Mesenchymal stem cell (in vitro differentiated cells and primary cell): Measurements from ENCODE around the gene PZP.
"Not testable (repeated sequence)": the region's sequence is repeated elsewhere in the genome, so short reads cannot be mapped to it uniquely, and the experiment has no call there.

ENCODE experiments used
- DNase-seq: peaks from one replicate; pipeline ENCODE4 v3.0.0-alpha.2; 2013
- H2AFZ ChIP-seq: one replicate; pipeline ENCODE4 v1.6.1; 2013; ENCODE audit warnings: low read depth, mild to moderate bottlenecking, control low read depth, inconsistent platforms, low read length, moderate library complexity
- H2AK5ac ChIP-seq: 2 replicates; pipeline ENCODE4 v1.6.1; 2013; ENCODE audit warnings: low read length, moderate library complexity, mild to moderate bottlenecking, inconsistent platforms; ENCODE audit not compliant: severe bottlenecking
- H2BK120ac ChIP-seq: one replicate; pipeline ENCODE4 v1.6.1; 2013; ENCODE audit warnings: low read depth, mild to moderate bottlenecking, inconsistent platforms, low read length, moderate library complexity
- H2BK12ac ChIP-seq, 2 experiments: one replicate each; pipeline ENCODE4 v1.6.1; 2013; ENCODE audit warnings: inconsistent platforms in 2 of 2, low read length in 2 of 2, mild to moderate bottlenecking in 2 of 2, moderate library complexity in 2 of 2, control low read depth in 1 of 2
- H2BK15ac ChIP-seq: one replicate; pipeline ENCODE4 v1.6.1; 2013; ENCODE audit warnings: mild to moderate bottlenecking, low read depth, inconsistent platforms; ENCODE audit not compliant: poor library complexity, severe bottlenecking
- H2BK5ac ChIP-seq: 2 replicates; pipeline ENCODE4 v1.6.1; 2013; ENCODE audit warnings: low read depth, mild to moderate bottlenecking, low read length, control low read depth, inconsistent platforms; ENCODE audit not compliant: poor library complexity, severe bottlenecking
- H3K14ac ChIP-seq, 2 experiments: one replicate each; pipeline ENCODE4 v1.6.1; 2013; ENCODE audit warnings: inconsistent platforms in 2 of 2, low read length in 2 of 2, control low read depth in 1 of 2, mild to moderate bottlenecking in 1 of 2, moderate library complexity in 1 of 2
- H3K18ac ChIP-seq, 2 experiments: one replicate each; pipeline ENCODE4 v1.6.1; 2013; ENCODE audit warnings: inconsistent platforms in 2 of 2, low read length in 2 of 2, control low read depth in 1 of 2, low read depth in 1 of 2, mild to moderate bottlenecking in 1 of 2
- H3K23ac ChIP-seq, 2 experiments: one replicate each; pipeline ENCODE4 v1.6.1; 2013; ENCODE audit warnings: inconsistent platforms in 2 of 2, low read length in 2 of 2, mild to moderate bottlenecking in 2 of 2, moderate library complexity in 2 of 2, control low read depth in 1 of 2
- H3K27ac ChIP-seq: 2 replicates; pipeline ENCODE4 v1.5.1; 2013; ENCODE audit warnings: mild to moderate bottlenecking, moderate library complexity, low read length, control low read depth, inconsistent platforms; ENCODE audit not compliant: poor library complexity, severe bottlenecking
- H3K27me3 ChIP-seq, 2 experiments: 2 replicates each; pipeline versions ENCODE4 v1.6.1 to v1.7.0; 2013; ENCODE audit warnings: low read length in 2 of 2, mild to moderate bottlenecking in 2 of 2, moderate library complexity in 2 of 2, control low read depth in 1 of 2, inconsistent platforms in 1 of 2; ENCODE audit not compliant: control insufficient read depth in 1 of 2, insufficient read depth in 1 of 2
- H3K36me3 ChIP-seq, 2 experiments: 2 replicates each; pipeline versions ENCODE4 v1.6.1 to v1.7.0; 2013; ENCODE audit warnings: low read length in 2 of 2, control low read depth in 1 of 2, inconsistent platforms in 1 of 2, low read depth in 1 of 2, mild to moderate bottlenecking in 1 of 2; ENCODE audit not compliant: insufficient read depth in 2 of 2, control insufficient read depth in 1 of 2
- H3K4ac ChIP-seq, 2 experiments: one replicate each; pipeline ENCODE4 v1.6.1; 2013; ENCODE audit warnings: inconsistent platforms in 2 of 2, low read length in 2 of 2, mild to moderate bottlenecking in 2 of 2, moderate library complexity in 2 of 2, control low read depth in 1 of 2, low read depth in 1 of 2
- H3K4me1 ChIP-seq: 2 replicates; pipeline ENCODE4 v1.6.1; 2013; ENCODE audit warnings: low read depth, low read length, control low read depth; ENCODE audit not compliant: control insufficient read depth, insufficient read depth
- H3K4me2 ChIP-seq: 2 replicates; pipeline ENCODE4 v1.6.1; 2013; ENCODE audit warnings: low read length, mild to moderate bottlenecking, inconsistent platforms; ENCODE audit not compliant: poor library complexity, severe bottlenecking
- H3K4me3 ChIP-seq, 2 experiments: 2 replicates each; pipeline versions ENCODE4 v1.5.1 to v1.7.0; 2013; ENCODE audit warnings: low read length in 2 of 2, mild to moderate bottlenecking in 2 of 2, control low read depth in 1 of 2, low read depth in 1 of 2; ENCODE audit not compliant: insufficient read depth in 1 of 2
- H3K79me1 ChIP-seq: replicated peaks from 2 replicates; pipeline ENCODE4 v1.6.1; 2013; ENCODE audit warnings: mild to moderate bottlenecking, control low read depth, low read length, inconsistent platforms; ENCODE audit not compliant: poor library complexity, severe bottlenecking
- H3K9ac ChIP-seq: 2 replicates; pipeline ENCODE4 v1.7.0; 2013; ENCODE audit warnings: mild to moderate bottlenecking, low read length, moderate library complexity
- H3K9me3 ChIP-seq: 2 replicates; pipeline ENCODE4 v1.7.0; 2013; ENCODE audit warnings: mild to moderate bottlenecking, low read length; ENCODE audit not compliant: control insufficient read depth
- H4K8ac ChIP-seq: one replicate; pipeline ENCODE4 v1.6.1; 2013; ENCODE audit warnings: inconsistent platforms, mild to moderate bottlenecking, low read length, moderate library complexity
- H4K91ac ChIP-seq: one replicate; pipeline ENCODE4 v1.6.1; 2013; ENCODE audit warnings: mild to moderate bottlenecking, low read length, inconsistent platforms
- WGBS: methylation state at CpG from one replicate; pipeline ENCODE4 v1.1.7; 2013; ENCODE audit warnings: mixed read lengths; 5-methylcytosine and 5-hydroxymethylcytosine counted together

Gene PZP

DNA sequence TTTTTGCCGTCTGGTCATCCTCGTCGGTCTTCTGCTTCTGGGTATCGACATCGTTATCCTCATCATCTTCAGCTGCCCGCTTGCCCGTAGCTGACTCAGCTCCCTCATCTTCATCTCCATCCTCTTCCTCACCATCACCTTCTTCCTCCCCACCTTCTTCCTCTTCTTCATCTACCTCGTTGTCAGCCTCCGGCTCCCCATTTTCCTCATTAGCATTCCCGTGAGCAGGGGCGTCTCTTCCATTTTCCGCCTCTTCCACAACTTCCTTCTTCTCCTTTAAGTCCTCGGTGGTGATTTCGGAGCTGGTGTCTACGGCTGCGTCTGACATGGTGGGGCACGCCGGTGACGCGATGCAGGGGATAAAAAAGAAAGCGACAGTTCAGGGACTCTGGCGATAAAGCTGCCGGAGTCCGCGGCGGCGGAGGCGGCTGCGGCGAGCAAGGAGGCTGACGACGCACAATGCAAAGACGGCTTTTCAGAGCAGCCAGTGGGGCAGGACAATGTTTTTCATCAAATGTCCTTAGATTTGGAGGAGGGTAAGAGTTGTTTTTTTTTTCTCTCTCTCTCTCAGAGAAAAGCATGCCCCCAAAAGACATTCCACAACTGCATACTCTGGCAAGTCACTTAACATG, 31.9 kb upstream of the PZP start:
- not testable (repeated sequence) for H3K27me3 ChIP-seq, H3K4me1 ChIP-seq, H3K23ac ChIP-seq, H2AK5ac ChIP-seq, DNase-seq, H2BK5ac ChIP-seq, H2AFZ ChIP-seq, H2BK120ac ChIP-seq, H3K36me3 ChIP-seq, H2BK12ac ChIP-seq, H2BK15ac ChIP-seq, H3K18ac ChIP-seq, H3K4ac ChIP-seq, H4K8ac ChIP-seq, H4K91ac ChIP-seq, H3K14ac ChIP-seq, H3K9me3 ChIP-seq, H3K4me2 ChIP-seq, H3K27ac ChIP-seq, H3K79me1 ChIP-seq
- Histone ChIP-seq H3K9ac (peak overlapping the region; percentile 42), H3K4me3 (peak overlapping the region in 1 of 2 experiments; percentile 73)
- WGBS, result 93% methylated on average over 28 of the region's 33 CpGs

DNA sequence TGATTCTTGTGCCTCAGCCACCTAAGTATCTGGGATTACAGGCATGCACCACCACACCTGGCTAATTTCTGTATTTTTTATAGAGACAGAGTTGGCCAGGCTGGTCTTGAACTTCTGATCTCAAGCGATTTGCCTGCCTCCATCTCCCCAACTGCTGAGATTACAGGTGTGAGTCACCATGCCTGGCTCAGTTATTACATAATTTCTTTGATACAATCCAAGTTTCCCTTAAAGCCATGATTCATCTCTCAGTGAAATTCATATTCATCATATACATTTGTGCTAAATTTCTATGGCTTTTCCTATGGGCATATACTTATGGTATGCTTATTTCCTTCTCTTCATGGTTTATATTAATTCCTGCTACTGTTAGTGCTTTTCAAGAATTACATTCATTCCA, 29.1 kb upstream of the PZP start:
- no peaks in the 10 kb centered on the region for H3K9me3 ChIP-seq
- no peak overlapping the region for H2AK5ac ChIP-seq
- WGBS, result 100% methylated on average over 1 of the region's 1 CpG

DNA sequence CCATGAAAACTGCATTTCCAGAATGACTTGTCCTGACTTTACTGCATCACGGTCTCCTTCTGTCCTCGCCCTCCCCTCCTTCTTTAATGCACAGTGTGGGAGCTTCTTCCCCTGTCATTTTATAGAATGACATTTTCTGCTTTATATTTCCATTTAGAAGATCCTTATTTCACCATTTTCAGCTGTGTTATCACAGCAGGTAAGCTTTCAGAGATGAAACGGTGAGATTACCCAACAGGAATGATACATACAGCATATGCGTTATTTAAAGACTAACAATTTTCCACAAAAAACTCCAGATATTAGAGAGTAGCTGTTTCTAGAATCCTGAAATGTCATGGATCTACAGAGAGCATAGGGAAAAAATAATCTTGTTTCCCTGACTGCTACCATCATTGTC, 27.3 kb upstream of the PZP start:
- Histone ChIP-seq H3K4me2 (no peak overlapping the region), H3K27me3 (no peaks in the 10 kb centered on the region), H3K18ac (no peak overlapping the region), H3K9ac (no peak overlapping the region), H2BK120ac (no peak overlapping the region), H3K36me3 (no peaks in the 10 kb centered on the region), H2BK5ac (no peak overlapping the region), H3K27ac (no peak overlapping the region), H2BK12ac (no peak overlapping the region), H2AK5ac (no peak overlapping the region), H3K4me3 (no peak overlapping the region), H3K4ac (no peak overlapping the region), H3K79me1 (no peaks in the 10 kb centered on the region), H4K8ac (no peak overlapping the region), H2BK15ac (no peak overlapping the region), H3K4me1 (no peaks in the 10 kb centered on the region), H3K9me3 (no peaks in the 10 kb centered on the region), H3K23ac (no peak overlapping the region), H3K14ac (no peak overlapping the region), H4K91ac (no peak overlapping the region), H2AFZ (no peak overlapping the region)
- no peak for DNase-seq
- WGBS, result 75% methylated on average over 2 of the region's 4 CpGs

More for the DNA sequence above, 29.1 kb upstream of the PZP start:
- no peak overlapping the region for H3K14ac ChIP-seq
- H3K36me3 ChIP-seq, result no peaks in the 10 kb centered on the region
- no peak overlapping the region for H4K91ac ChIP-seq
- no peak overlapping the region for H2BK12ac ChIP-seq
- H3K4me2 ChIP-seq, result no peak overlapping the region
- H3K4ac ChIP-seq, result no peak overlapping the region
- no peaks in the 10 kb centered on the region for H3K4me1 ChIP-seq
- DNase-seq, result no peak
- H2AFZ ChIP-seq, result no peak overlapping the region
- H3K4me3 ChIP-seq, result no peak overlapping the region
- H2BK15ac ChIP-seq, result no peak overlapping the region
- no peak overlapping the region for H3K9ac ChIP-seq
- no peak overlapping the region for H2BK5ac ChIP-seq
- H2BK120ac ChIP-seq, result no peak overlapping the region
- no peak overlapping the region for H3K23ac ChIP-seq
- H3K79me1 ChIP-seq, result no peaks in the 10 kb centered on the region
- no peak overlapping the region for H4K8ac ChIP-seq
- no peak overlapping the region for H3K18ac ChIP-seq
- no peak overlapping the region for H3K27ac ChIP-seq
- H3K27me3 ChIP-seq, result peaks cover 0 to 3% of the 10 kb centered on the region in 2 experiments

DNA sequence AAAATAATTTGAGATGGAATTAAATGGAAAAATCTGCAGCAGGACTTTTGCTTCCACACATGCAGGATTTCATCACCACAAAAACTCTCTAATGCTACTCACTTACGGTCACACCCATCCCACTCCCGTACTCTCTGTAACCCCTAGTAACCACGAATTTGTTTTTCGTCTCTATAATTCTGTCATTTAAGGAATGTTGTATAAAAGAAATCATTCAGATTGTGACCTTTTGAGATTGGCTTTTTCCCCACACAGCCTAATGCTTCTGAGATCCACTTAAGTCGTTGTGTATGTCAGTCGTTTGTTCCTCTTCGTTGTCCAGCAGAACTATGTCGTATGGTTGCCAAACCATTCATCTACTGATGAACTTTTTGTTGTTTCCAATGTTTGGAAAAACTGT, 19.8 kb upstream of the PZP start:
- 78% methylated on average over 3 of the region's 8 CpGs for WGBS

More for the DNA sequence above, 19.8 kb upstream of the PZP start:
- Histone ChIP-seq H3K4me3 (no peak overlapping the region), H2BK15ac (no peak overlapping the region), H3K14ac (no peak overlapping the region), H2AK5ac (no peak overlapping the region), H3K4me1 (no peaks in the 10 kb centered on the region), H3K23ac (no peak overlapping the region), H3K4me2 (no peak overlapping the region), H3K27ac (no peak overlapping the region), H2BK120ac (no peak overlapping the region), H3K79me1 (no peaks in the 10 kb centered on the region), H3K9me3 (no peaks in the 10 kb centered on the region), H3K27me3 (no peaks in the 10 kb centered on the region), H2AFZ (no peak overlapping the region), H2BK12ac (no peak overlapping the region), H3K9ac (no peak overlapping the region), H4K8ac (no peak overlapping the region), H3K36me3 (no peaks in the 10 kb centered on the region), H4K91ac (no peak overlapping the region), H3K4ac (no peak overlapping the region), H3K18ac (no peak overlapping the region), H2BK5ac (no peak overlapping the region)
- no peak for DNase-seq
